Measurements from ENCODE around the gene CD7. TPM values are rescaled to one million over a fixed set of nuclear protein-coding genes. Genes with fewer than 3 reads are reported as not detected.

CD7 gene
- total and polyA plus RNA-seq, 2 donors (not counting 3 experiments of a cell fraction or from before 2014, with no cell fraction given) = not detected

DNA sequence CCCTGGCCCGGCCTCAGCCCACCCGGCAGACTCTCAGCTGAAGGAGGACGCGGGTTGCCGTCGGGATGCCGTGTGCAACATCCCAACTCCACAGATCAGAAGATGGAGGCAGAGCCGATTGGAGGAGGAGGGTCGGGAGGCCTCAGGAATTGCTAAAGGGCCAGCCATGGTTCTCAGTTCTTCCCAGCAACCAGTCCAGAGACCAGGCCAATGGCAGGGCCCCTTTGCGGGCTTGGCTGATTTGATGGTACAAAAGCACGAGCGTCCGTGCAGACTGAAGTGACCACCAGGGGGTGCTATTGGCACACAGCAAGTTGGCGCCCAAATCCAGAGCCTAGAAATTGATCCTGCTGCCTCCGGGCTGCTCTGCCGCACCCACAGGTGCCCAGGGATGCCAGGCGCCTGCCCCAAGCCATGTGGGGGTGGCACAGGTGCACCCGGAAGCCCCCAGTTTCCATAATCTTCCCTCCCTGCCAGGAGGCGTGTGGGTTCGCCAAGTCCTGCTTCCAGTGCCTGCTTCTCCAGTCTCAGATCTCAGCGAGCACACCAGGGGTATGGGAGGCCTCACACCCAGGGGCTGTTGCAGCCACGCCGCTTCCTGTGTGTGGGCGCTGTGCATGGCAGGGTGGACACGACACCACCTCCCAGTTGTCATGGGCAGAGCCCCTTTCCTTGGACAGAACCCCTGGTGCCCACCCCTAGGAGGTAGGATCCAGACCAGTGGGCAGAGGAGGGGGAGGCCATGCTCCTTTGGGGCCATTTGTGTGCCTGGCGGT lies 34.5 kb upstream of the CD7 start:
- FAIRE-seq = peak; percentile 96
- TF ChIP-seq GATA2 (IDR thresholded peaks at IDR 0.05; ENCODE audit: insufficient read depth, insufficient read length, low read depth, low read length) (no peak), EZH2 (IDR thresholded peaks at IDR 0.05; ENCODE audit: borderline replicate concordance, low read depth, low read length, severe bottlenecking) (no peak), FOS (IDR thresholded peaks at IDR 0.05; ENCODE audit: borderline replicate concordance, insufficient read depth, low read length) (no peak), MYC (IDR thresholded peaks at IDR 0.05; ENCODE audit: low read depth, low read length) (no peak)
- TF ChIP-seq, protein P1, sequence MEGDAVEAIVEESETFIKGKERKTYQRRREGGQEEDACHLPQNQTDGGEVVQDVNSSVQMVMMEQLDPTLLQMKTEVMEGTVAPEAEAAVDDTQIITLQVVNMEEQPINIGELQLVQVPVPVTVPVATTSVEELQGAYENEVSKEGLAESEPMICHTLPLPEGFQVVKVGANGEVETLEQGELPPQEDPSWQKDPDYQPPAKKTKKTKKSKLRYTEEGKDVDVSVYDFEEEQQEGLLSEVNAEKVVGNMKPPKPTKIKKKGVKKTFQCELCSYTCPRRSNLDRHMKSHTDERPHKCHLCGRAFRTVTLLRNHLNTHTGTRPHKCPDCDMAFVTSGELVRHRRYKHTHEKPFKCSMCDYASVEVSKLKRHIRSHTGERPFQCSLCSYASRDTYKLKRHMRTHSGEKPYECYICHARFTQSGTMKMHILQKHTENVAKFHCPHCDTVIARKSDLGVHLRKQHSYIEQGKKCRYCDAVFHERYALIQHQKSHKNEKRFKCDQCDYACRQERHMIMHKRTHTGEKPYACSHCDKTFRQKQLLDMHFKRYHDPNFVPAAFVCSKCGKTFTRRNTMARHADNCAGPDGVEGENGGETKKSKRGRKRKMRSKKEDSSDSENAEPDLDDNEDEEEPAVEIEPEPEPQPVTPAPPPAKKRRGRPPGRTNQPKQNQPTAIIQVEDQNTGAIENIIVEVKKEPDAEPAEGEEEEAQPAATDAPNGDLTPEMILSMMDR (IDR thresholded peaks at IDR 0.05; ENCODE audit: extremely low read depth in 1 of 2, insufficient read depth in 1 of 2, low read depth in 1 of 2, low read length in 2 of 2) = peak; percentile 93 to 96
- ChIA-PET POLR2A (interaction anchor here (0.7 kb wide), 1 partner anchor 390 kb away, joined by 4 read pairs; no protein-coding TSS in a partner anchor), CTCF (interaction anchor here (0.8 to 2.4 kb wide), 9 partner anchors 9 to 430 kb away, joined by 3 to 7 read pairs (median 5); no protein-coding TSS in a partner anchor)
- BruUV-seq (replicated peaks) = no TSS peak
- peak; percentile 85 for DNase-seq (ENCODE audit: low read depth, low spot score)
- no peaks in the 10 kb centered on the region for H3K27me3 ChIP-seq (ENCODE audit: control insufficient read depth in 2 of 2, insufficient read depth in 2 of 2, low read length in 2 of 2)
- no peaks in the 10 kb centered on the region for H3K79me2 ChIP-seq (ENCODE audit: control insufficient read depth, insufficient read depth, low read length)
- no peaks in the 10 kb centered on the region for H3K9me3 ChIP-seq (replicated peaks; ENCODE audit: control insufficient read depth, insufficient read depth, low read length)
- dilution Hi-C loops (cut with MboI; ENCODE audit: extremely low pct_ligation_motif_present, low sequenced_read_pairs) = no loop called here
- H3K9me1 ChIP-seq (replicated peaks; ENCODE audit: control insufficient read depth, extremely low read depth, insufficient read depth, low read length) = no peaks in the 10 kb centered on the region
- no peak overlapping the region for H3K27ac ChIP-seq (ENCODE audit: insufficient read depth, low read depth, low read length)
- H3K4me3 ChIP-seq (replicated peaks in 1 of 3; ENCODE audit: insufficient read depth in 1 of 3, low read depth in 1 of 3, low read length in 3 of 3) = no peak overlapping the region
- no peaks in the 10 kb centered on the region for H3K4me1 ChIP-seq (ENCODE audit: control insufficient read depth, extremely low read depth, insufficient read depth, low read length)
- H3K36me3 ChIP-seq (ENCODE audit: control insufficient read depth in 2 of 2, extremely low read depth in 1 of 2, insufficient read depth in 2 of 2, low read length in 2 of 2) = no peaks in the 10 kb centered on the region
- no peaks in the 10 kb centered on the region for H4K20me1 ChIP-seq (replicated peaks; ENCODE audit: control insufficient read depth, extremely low read depth, insufficient read depth, low read length)
- H2AFZ ChIP-seq (ENCODE audit: low read depth, low read length) = no peak overlapping the region
- no peak overlapping the region for H3K4me2 ChIP-seq (ENCODE audit: insufficient read depth, low read length)
- no peak overlapping the region for H3K9ac ChIP-seq (replicated peaks; ENCODE audit: extremely low read depth, insufficient read depth, low read length)
- intact Hi-C loops (cut with micrococcal nuclease) = loop anchor here (1.0 to 2.0 kb wide), 5 partner anchors 62 to 423 kb away; no protein-coding TSS in a partner anchor

Data from endothelial cell of umbilical vein (primary cell).